ENCODE data around the gene LGR5. TPM values are rescaled to one million over a fixed set of nuclear protein-coding genes. Genes with fewer than 3 reads are reported as not detected.

The LGR5 gene
- total and polyA plus RNA-seq, 2 of the 13 experiments (the other 11 are each of a cell fraction or from before 2014, with no cell fraction given): 37.0 to 121 TPM

- TF ChIP-seq SOX13 (IDR thresholded peaks at IDR 0.05) (no peak), SOX13 (CRISPR knock-in tag; conservative IDR thresholded peaks at IDR 0.05 in 1 of 2, IDR thresholded peaks at IDR 0.05 in 1 of 2) (0 out of 4 replicates have a peak, but pooled peaks of 1 of the 2 experiments have one; percentile 18), ZNF235 (CRISPR knock-in tag; IDR thresholded peaks at IDR 0.05; ENCODE audit: borderline replicate concordance) (no peak), ZFAT (CRISPR knock-in tag; conservative IDR thresholded peaks at IDR 0.05) (no peak), CEBPB (IDR thresholded peaks at IDR 0.05; ENCODE audit: borderline replicate concordance, low read depth, low read length) (peak; percentile 53; the same call in 1 of the 2 replicates), AKAP8 (CRISPR knock-in tag; IDR thresholded peaks at IDR 0.05) (no peak), NONO (IDR thresholded peaks at IDR 0.05) (no peak), NONO (CRISPR knock-in tag; conservative IDR thresholded peaks at IDR 0.05) (no peak), NFE2L1 (CRISPR knock-in tag; IDR thresholded peaks at IDR 0.05; ENCODE audit: borderline replicate concordance) (no peak), ZNF207 (IDR thresholded peaks at IDR 0.05; ENCODE audit: borderline replicate concordance) (no peak), FOXC1 (CRISPR knock-in tag; IDR thresholded peaks at IDR 0.05; ENCODE audit: borderline replicate concordance) (no peak), ZNF564 (CRISPR knock-in tag; IDR thresholded peaks at IDR 0.05) (no peak), ZNF318 (CRISPR knock-in tag; IDR thresholded peaks at IDR 0.05) (no peak)
Measured at GRCh38 chr12:71475280-71475679, 35.7 kb downstream of the LGR5 start (continued).
